ENCODE measurements around the gene ERN1. TPM values are rescaled to one million over a fixed set of nuclear protein-coding genes. Genes with fewer than 3 reads are reported as not detected.

Gene ERN1
- total and polyA plus RNA-seq, 2 of the 8 experiments (the other 6 are each of a cell fraction or from before 2014, with no cell fraction given), result 1.8 to 3.9 TPM

DNA sequence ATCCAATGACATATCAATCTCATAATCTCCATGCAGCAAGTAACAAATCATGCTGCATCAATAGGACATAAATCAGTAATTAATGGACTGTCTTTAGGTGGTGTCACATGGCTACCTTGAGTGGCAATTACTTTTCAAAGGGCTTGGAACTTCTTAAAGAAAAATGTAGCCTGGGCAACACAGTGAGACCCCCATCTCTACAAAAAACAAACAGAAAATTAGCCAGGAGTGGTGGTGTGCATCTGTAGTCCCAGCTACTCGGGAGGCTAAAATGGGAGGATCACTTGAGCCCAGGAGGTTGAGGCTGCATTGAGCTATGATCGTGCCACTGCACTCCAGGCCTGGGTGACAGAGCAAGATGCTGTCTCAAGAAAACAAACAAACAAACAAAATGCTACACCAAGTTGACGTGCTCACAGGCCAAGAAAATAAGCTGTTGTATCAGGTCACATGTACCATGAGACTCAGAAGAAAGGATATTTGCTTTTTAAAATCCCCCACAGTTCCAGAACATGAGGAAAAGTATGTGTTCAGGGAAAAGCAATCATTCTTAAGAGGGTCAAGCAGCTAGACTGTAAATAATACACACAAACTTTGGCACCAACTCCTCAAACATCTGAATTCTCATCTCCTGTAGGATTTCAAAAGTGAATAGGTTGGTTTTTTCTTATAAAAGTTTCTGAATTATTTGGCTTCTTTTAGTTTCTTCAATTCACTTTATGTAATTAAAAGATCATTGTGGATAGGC, 23.8 kb upstream of the ERN1 start:
- FAIRE-seq, result no peak
- H2AFZ ChIP-seq (ENCODE audit: low read length), result no peak overlapping the region
- H3K23me2 ChIP-seq (ENCODE audit: low read depth, low read length), result no peaks in the 10 kb centered on the region; the same call in 1 of the 2 replicates
- no peak overlapping the region for H4K91ac ChIP-seq (replicated peaks; ENCODE audit: insufficient read length, low read length)
- no peak overlapping the region for H3K4ac ChIP-seq (replicated peaks; ENCODE audit: insufficient read length, low read depth, low read length)
- H2AK5ac ChIP-seq (ENCODE audit: low read depth, low read length), result no peak overlapping the region
- no peak overlapping the region for H4K5ac ChIP-seq (ENCODE audit: insufficient read length, low read depth, low read length)
- H2BK15ac ChIP-seq (ENCODE audit: low read length), result no peak overlapping the region
- H3K79me1 ChIP-seq (ENCODE audit: low read depth, low read length), result no peaks in the 10 kb centered on the region
- H3K4me2 ChIP-seq (ENCODE audit: insufficient read depth in 1 of 2, low read depth in 2 of 2, low read length in 2 of 2), result no peak overlapping the region
- WGBS, 2 experiments (ENCODE audit: extremely low coverage in 1 of 2, insufficient coverage in 1 of 2, insufficient read length in 1 of 2, insufficient replicate concordance in 2 of 2, low coverage in 1 of 2, low lambda C conversion rate in 2 of 2, missing lambda C conversion rate in 1 of 2), result 80% methylated on average over 3 of the region's 3 CpGs; no CpG with 5 or more reads in 1 of the 2 experiments
- no peak overlapping the region for H3K4me3 ChIP-seq (ENCODE audit: extremely low read depth in 1 of 4, insufficient read depth in 2 of 4, low read depth in 3 of 4, low read length in 4 of 4)
- H3K23ac ChIP-seq (ENCODE audit: insufficient read length), result no peak overlapping the region
- H2BK20ac ChIP-seq (ENCODE audit: low read length), result no peak overlapping the region
- H3K9ac ChIP-seq (replicated peaks in 1 of 4; ENCODE audit: extremely low read depth in 1 of 4, low read depth in 3 of 4, low read length in 3 of 4), result no peak overlapping the region; a peak in 2 of 7 replicates
- H2BK120ac ChIP-seq (replicated peaks; ENCODE audit: low read depth, low read length), result no peak overlapping the region
- H2BK12ac ChIP-seq (ENCODE audit: low read depth, low read length), result no peak overlapping the region
- H3K27ac ChIP-seq (ENCODE audit: low read depth, low read length), result no peak overlapping the region
- H4K8ac ChIP-seq (ENCODE audit: extremely low read depth, insufficient read depth, low read length), result no peak overlapping the region
- H3K79me2 ChIP-seq (ENCODE audit: control insufficient read depth in 1 of 2, insufficient read depth in 2 of 2, low read length in 2 of 2), result no peaks in the 10 kb centered on the region
- TF ChIP-seq, protein P1, sequence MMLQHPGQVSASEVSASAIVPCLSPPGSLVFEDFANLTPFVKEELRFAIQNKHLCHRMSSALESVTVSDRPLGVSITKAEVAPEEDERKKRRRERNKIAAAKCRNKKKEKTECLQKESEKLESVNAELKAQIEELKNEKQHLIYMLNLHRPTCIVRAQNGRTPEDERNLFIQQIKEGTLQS (IDR thresholded peaks at IDR 0.05; ENCODE audit: insufficient read depth, low read depth, low read length), result no peak
- TF ChIP-seq SIX5 (IDR thresholded peaks at IDR 0.05; ENCODE audit: low read depth, low read length), result no peak
- no peak for TF ChIP-seq RAD21 (IDR thresholded peaks at IDR 0.05 in 1 of 2, conservative IDR thresholded peaks at IDR 0.05 in 1 of 2; ENCODE audit: low read depth in 2 of 2, low read length in 2 of 2)
- TF ChIP-seq SP4 (IDR thresholded peaks at IDR 0.05; ENCODE audit: low read length), result no peak
- no peak for TF ChIP-seq POLR2AphosphoS5 (IDR thresholded peaks at IDR 0.05; ENCODE audit: low read depth, low read length)
- no peak for TF ChIP-seq TCF12 (IDR thresholded peaks at IDR 0.05; ENCODE audit: low read depth, low read length)
- TF ChIP-seq SIRT6 (IDR thresholded peaks at IDR 0.05; ENCODE audit: low read length), result no peak
- TF ChIP-seq SUZ12 (IDR thresholded peaks at IDR 0.05; ENCODE audit: low read length), result no peak
- no peak for TF ChIP-seq NANOG (IDR thresholded peaks at IDR 0.05; ENCODE audit: insufficient read depth, low read depth, low read length, poor library complexity, severe bottlenecking)
- TF ChIP-seq SIN3A (conservative IDR thresholded peaks at IDR 0.05 in 1 of 2, IDR thresholded peaks at IDR 0.05 in 1 of 2; ENCODE audit: low read depth in 1 of 2, low read length in 2 of 2), result no peak
- H3K9me3 ChIP-seq (ENCODE audit: insufficient read depth in 2 of 2, low read depth in 1 of 2, low read length in 1 of 2), result no peaks in the 10 kb centered on the region
- POLR2A ChIA-PET (ENCODE audit: partially characterized antibody), result interaction anchor here (0.9 to 16.8 kb wide), 4 partner anchors 7 to 110 kb away, joined by 3 to 193 read pairs (median 4); partner anchors contain the start of gene TEX2
- no peak for DNase-seq (ENCODE audit: low read depth in 1 of 2, low spot score in 2 of 2)
- H3K27me3 ChIP-seq (replicated peaks in 1 of 4; ENCODE audit: control insufficient read depth in 3 of 4, extremely low read depth in 1 of 4, insufficient read depth in 3 of 4, low read length in 3 of 4), result no peaks in the 10 kb centered on the region
- CTCF ChIA-PET (ENCODE audit: partially characterized antibody), result interaction anchor here (1.1 to 1.5 kb wide), 2 partner anchors 14 to 634 kb away, joined by 3 to 5 read pairs; no protein-coding TSS in a partner anchor
- H2BK5ac ChIP-seq (ENCODE audit: low read depth, low read length), result no peak overlapping the region
- no peaks in the 10 kb centered on the region for H4K20me1 ChIP-seq (replicated peaks in 1 of 2; ENCODE audit: control insufficient read depth in 1 of 2, insufficient read depth in 2 of 2, low read length in 2 of 2)
- no peak overlapping the region for H3K56ac ChIP-seq (replicated peaks; ENCODE audit: insufficient read length, low read depth, low read length)
- H3K14ac ChIP-seq (ENCODE audit: insufficient read length), result no peak overlapping the region
- no peak overlapping the region for H3K18ac ChIP-seq (ENCODE audit: extremely low read depth, low read length)
- H3K36me3 ChIP-seq (ENCODE audit: control insufficient read depth in 2 of 4, insufficient read depth in 4 of 4, low read length in 3 of 4), result peaks cover 0 to 5% (median 1%) of the 10 kb centered on the region in 4 experiments; a peak in 5 of 8 replicates
- H3K4me1 ChIP-seq (replicated peaks in 1 of 4; ENCODE audit: control insufficient read depth in 3 of 4, insufficient read depth in 4 of 4, low read length in 3 of 4), result peaks cover 0 to 2% (median 1%) of the 10 kb centered on the region in 4 experiments; a peak in 1 of 7 replicates
